ENCODE results near the gene CNNM1. TPM values are rescaled to one million over a fixed set of nuclear protein-coding genes. Genes with fewer than 3 reads are reported as not detected.

CNNM1 gene
- total and polyA plus RNA-seq, 9 of the 15 experiments (the other 6 are each of a cell fraction or from before 2014, with no cell fraction given) = not detected

GRCh38 chr10:99411546-99411945, 82.4 kb downstream of the CNNM1 start:
- no peaks in the 10 kb centered on the region for H3K4me1 ChIP-seq (replicated peaks in 1 of 2; ENCODE audit: control insufficient read depth in 2 of 2, insufficient read depth in 2 of 2, low read length in 2 of 2)
- ATAC-seq (no peak), FAIRE-seq (no peak), DNase-seq (ENCODE audit: extremely low read depth in 1 of 4, low spot score in 3 of 4) (no peak)
- H3K9me1 ChIP-seq (ENCODE audit: control insufficient read depth, insufficient read depth, low read length) = no peaks in the 10 kb centered on the region
- H3K36me3 ChIP-seq (ENCODE audit: control insufficient read depth, insufficient read depth, low read length) = peaks cover 46% of the 10 kb centered on the region; the same call in 2 of the 3 replicates
- peaks cover 31% of the 10 kb centered on the region for H3K79me2 ChIP-seq (ENCODE audit: control insufficient read depth, insufficient read depth, low read length)
- H3K27ac ChIP-seq (ENCODE audit: extremely low read depth, low read depth, low read length) = no peak overlapping the region
- BruUV-seq (replicated peaks) = no TSS peak
- H3K4me2 ChIP-seq (ENCODE audit: insufficient read depth, low read length) = no peak overlapping the region
- POLR2A ChIA-PET = interaction anchor here (0.7 to 1.6 kb wide), 3 partner anchors 8 to 20 kb away, joined by 3 to 5 read pairs (median 3); no protein-coding TSS in a partner anchor
- in situ Hi-C loops (cut with MboI) = no loop called here
- intact Hi-C loops (cut with micrococcal nuclease) = no loop called here
- H4K20me1 ChIP-seq (replicated peaks; ENCODE audit: control insufficient read depth, insufficient read depth, low read length) = peaks cover 5% of the 10 kb centered on the region; the same call in 1 of the 2 replicates
- H3K4me3 ChIP-seq = no peak overlapping the region
- WGBS (ENCODE audit: insufficient coverage, low coverage, missing lambda C conversion rate) = 100% methylated on average over 2 of the region's 2 CpGs
- H3K27me3 ChIP-seq (ENCODE audit: control insufficient read depth in 2 of 2, insufficient read depth in 2 of 2, low read length in 2 of 2) = no peaks in the 10 kb centered on the region
- H3K9ac ChIP-seq (ENCODE audit: insufficient read depth in 1 of 2, low read depth in 2 of 2, low read length in 2 of 2) = no peak overlapping the region
- TF ChIP-seq ASH1L (IDR thresholded peaks at IDR 0.05; ENCODE audit: borderline replicate concordance, low read depth, partially characterized antibody) = no peak
- no peak for TF ChIP-seq CEBPB (tag; IDR thresholded peaks at IDR 0.05)
- TF ChIP-seq SMC3 (conservative IDR thresholded peaks at IDR 0.05; ENCODE audit: insufficient read depth, low read depth, low read length) = no peak
- TF ChIP-seq SMARCE1 (IDR thresholded peaks at IDR 0.05) = no peak
- TF ChIP-seq BRCA1 (IDR thresholded peaks at IDR 0.05) = no peak
- no peak for TF ChIP-seq BRCA1 (CRISPR knock-in tag; IDR thresholded peaks at IDR 0.05)
- TF ChIP-seq ARID2 (IDR thresholded peaks at IDR 0.05) = no peak
- TF ChIP-seq PHTF2 (CRISPR knock-in tag; IDR thresholded peaks at IDR 0.05) = no peak
- no peak for TF ChIP-seq CXXC5 (CRISPR knock-in tag; IDR thresholded peaks at IDR 0.05)
- no peak for TF ChIP-seq ZNF232 (CRISPR knock-in tag; IDR thresholded peaks at IDR 0.05)
- TF ChIP-seq TFAP4 (CRISPR knock-in tag; IDR thresholded peaks at IDR 0.05; ENCODE audit: borderline replicate concordance) = no peak
- TF ChIP-seq TCF7L2 (IDR thresholded peaks at IDR 0.05; ENCODE audit: low read depth, low read length) = no peak
- no peak for TF ChIP-seq RB1 (IDR thresholded peaks at IDR 0.05; ENCODE audit: low read depth)
- no peak for TF ChIP-seq POLR2G (IDR thresholded peaks at IDR 0.05; ENCODE audit: low read depth, low read length)
- H2AFZ ChIP-seq (ENCODE audit: low read depth, low read length) = no peak overlapping the region
- CTCF ChIA-PET (ENCODE audit: low intra/inter-chr PET ratio) = no interaction called here
- no peaks in the 10 kb centered on the region for H3K9me3 ChIP-seq (replicated peaks; ENCODE audit: control insufficient read depth, insufficient read depth, low read depth, low read length)
